Measurements from ENCODE around the gene PARP15. TPM values are rescaled to one million over a fixed set of nuclear protein-coding genes. Genes with fewer than 3 reads are reported as not detected.
A peak's percentile ranks its signal among the peaks of the same experiment; 100 is the strongest.

Gene PARP15
- total and polyA plus RNA-seq, 2 experiments from 2014 or later = 0.39 to 0.87 TPM

GRCh38 chr3:122587572-122587971, 10.1 kb downstream of the PARP15 start:
- H3K4me1 ChIP-seq (ENCODE audit: insufficient read depth) = peaks cover 11% of the 10 kb centered on the region
- DNase-seq (ENCODE audit: low spot score) (peak; percentile 30), ATAC-seq (peak; percentile 29; the same call in 2 of the 3 replicates)
- Mint-ChIP-seq H3K4me3 (no peak overlapping the region), H3K9me3 (peaks cover 20% of the 10 kb centered on the region), H3K27ac (no peak overlapping the region), H3K36me3 (ENCODE audit: low read depth) (peaks cover 6% of the 10 kb centered on the region), H3K27me3 (ENCODE audit: insufficient read depth, low read depth, poor library complexity) (no peaks in the 10 kb centered on the region), H3K4me1 (peaks cover 8% of the 10 kb centered on the region)
- H3K4me3 ChIP-seq = no peak overlapping the region
- H3F3A ChIP-seq (replicated peaks; ENCODE audit: low read depth) = no peaks in the 10 kb centered on the region
- no peaks in the 10 kb centered on the region; the same call in 1 of the 2 replicates for H3K9me2 ChIP-seq (ENCODE audit: insufficient read depth)
- H2AFZ ChIP-seq = no peak overlapping the region
- no peaks in the 10 kb centered on the region for H3K79me2 ChIP-seq (replicated peaks; ENCODE audit: insufficient read depth)
- H3K27ac ChIP-seq (ENCODE audit: low read depth) = no peak overlapping the region
- no peaks in the 10 kb centered on the region for H3K27me3 ChIP-seq (ENCODE audit: insufficient read depth)
- H3K4me2 ChIP-seq = no peak overlapping the region
- TF ChIP-seq STAT1 (IDR thresholded peaks at IDR 0.05; ENCODE audit: unreplicated experiment) (no peak), POLR2AphosphoS5 (IDR thresholded peaks at IDR 0.05; ENCODE audit: low read depth) (no peak), ZNF114 (CRISPR knock-in tag; IDR thresholded peaks at IDR 0.05) (no peak)
- TF ChIP-seq, protein P1, sequence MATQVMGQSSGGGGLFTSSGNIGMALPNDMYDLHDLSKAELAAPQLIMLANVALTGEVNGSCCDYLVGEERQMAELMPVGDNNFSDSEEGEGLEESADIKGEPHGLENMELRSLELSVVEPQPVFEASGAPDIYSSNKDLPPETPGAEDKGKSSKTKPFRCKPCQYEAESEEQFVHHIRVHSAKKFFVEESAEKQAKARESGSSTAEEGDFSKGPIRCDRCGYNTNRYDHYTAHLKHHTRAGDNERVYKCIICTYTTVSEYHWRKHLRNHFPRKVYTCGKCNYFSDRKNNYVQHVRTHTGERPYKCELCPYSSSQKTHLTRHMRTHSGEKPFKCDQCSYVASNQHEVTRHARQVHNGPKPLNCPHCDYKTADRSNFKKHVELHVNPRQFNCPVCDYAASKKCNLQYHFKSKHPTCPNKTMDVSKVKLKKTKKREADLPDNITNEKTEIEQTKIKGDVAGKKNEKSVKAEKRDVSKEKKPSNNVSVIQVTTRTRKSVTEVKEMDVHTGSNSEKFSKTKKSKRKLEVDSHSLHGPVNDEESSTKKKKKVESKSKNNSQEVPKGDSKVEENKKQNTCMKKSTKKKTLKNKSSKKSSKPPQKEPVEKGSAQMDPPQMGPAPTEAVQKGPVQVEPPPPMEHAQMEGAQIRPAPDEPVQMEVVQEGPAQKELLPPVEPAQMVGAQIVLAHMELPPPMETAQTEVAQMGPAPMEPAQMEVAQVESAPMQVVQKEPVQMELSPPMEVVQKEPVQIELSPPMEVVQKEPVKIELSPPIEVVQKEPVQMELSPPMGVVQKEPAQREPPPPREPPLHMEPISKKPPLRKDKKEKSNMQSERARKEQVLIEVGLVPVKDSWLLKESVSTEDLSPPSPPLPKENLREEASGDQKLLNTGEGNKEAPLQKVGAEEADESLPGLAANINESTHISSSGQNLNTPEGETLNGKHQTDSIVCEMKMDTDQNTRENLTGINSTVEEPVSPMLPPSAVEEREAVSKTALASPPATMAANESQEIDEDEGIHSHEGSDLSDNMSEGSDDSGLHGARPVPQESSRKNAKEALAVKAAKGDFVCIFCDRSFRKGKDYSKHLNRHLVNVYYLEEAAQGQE (IDR thresholded peaks at IDR 0.05; ENCODE audit: unreplicated experiment) = no peak
- no peaks in the 10 kb centered on the region for H4K20me1 ChIP-seq (replicated peaks; ENCODE audit: insufficient read depth)
- H3K36me3 ChIP-seq (ENCODE audit: insufficient read depth) = no peaks in the 10 kb centered on the region

DNA sequence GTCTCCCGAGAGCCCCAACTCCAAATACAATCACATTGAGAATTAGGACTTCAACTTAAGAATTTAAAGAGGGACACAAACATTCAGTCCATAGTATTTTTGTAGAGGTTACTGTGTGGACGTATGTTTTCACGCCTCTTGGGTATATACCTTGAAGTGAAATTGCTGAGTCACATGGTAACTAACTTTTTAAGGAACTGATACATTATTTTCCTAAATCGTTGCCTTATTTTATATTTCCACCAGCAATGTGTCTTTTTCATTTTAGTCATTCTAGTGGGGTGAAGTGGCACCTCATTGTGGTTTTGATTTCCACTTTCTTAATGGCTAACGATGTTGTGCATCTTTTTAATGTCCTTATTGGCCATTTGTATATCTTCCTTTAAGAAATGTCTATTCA, 11.8 kb downstream of the PARP15 start:
- no peak for ATAC-seq
- Histone ChIP-seq H3K4me1 (ENCODE audit: insufficient read depth) (peaks cover 11% of the 10 kb centered on the region), H3K27ac (ENCODE audit: low read depth) (no peak overlapping the region), H3F3A (replicated peaks; ENCODE audit: low read depth) (no peaks in the 10 kb centered on the region), H3K9me2 (ENCODE audit: insufficient read depth) (no peaks in the 10 kb centered on the region; the same call in 1 of the 2 replicates), H3K36me3 (ENCODE audit: insufficient read depth) (no peaks in the 10 kb centered on the region), H3K4me2 (no peak overlapping the region), H3K79me2 (replicated peaks; ENCODE audit: insufficient read depth) (no peaks in the 10 kb centered on the region), H3K4me3 (no peak overlapping the region), H3K27me3 (ENCODE audit: insufficient read depth) (no peaks in the 10 kb centered on the region), H2AFZ (no peak overlapping the region), H4K20me1 (replicated peaks; ENCODE audit: insufficient read depth) (no peaks in the 10 kb centered on the region)
- H3K27me3 Mint-ChIP-seq (ENCODE audit: insufficient read depth, low read depth, poor library complexity) = no peaks in the 10 kb centered on the region
- no peak overlapping the region for H3K4me3 Mint-ChIP-seq
- no peak overlapping the region for H3K27ac Mint-ChIP-seq
- DNase-seq (ENCODE audit: low spot score) = no peak
- H3K4me1 Mint-ChIP-seq = peaks cover 8% of the 10 kb centered on the region
- peaks cover 7% of the 10 kb centered on the region; the same call in 2 of the 3 replicates for H3K9me3 Mint-ChIP-seq
- H3K36me3 Mint-ChIP-seq (ENCODE audit: low read depth) = no peaks in the 10 kb centered on the region; the same call in 2 of the 3 replicates
- TF ChIP-seq ZNF114 (CRISPR knock-in tag; IDR thresholded peaks at IDR 0.05) = no peak
- no peak for TF ChIP-seq EZH2 (IDR thresholded peaks at IDR 0.05; ENCODE audit: low read depth, unreplicated experiment)
- TF ChIP-seq JUNB (IDR thresholded peaks at IDR 0.05; ENCODE audit: unreplicated experiment) = no peak
- no peak for TF ChIP-seq EZH2phosphoT487 (IDR thresholded peaks at IDR 0.05; ENCODE audit: unreplicated experiment)
- TF ChIP-seq, protein P1 (IDR thresholded peaks at IDR 0.05; ENCODE audit: unreplicated experiment) = no peak
- TF ChIP-seq, protein P2, sequence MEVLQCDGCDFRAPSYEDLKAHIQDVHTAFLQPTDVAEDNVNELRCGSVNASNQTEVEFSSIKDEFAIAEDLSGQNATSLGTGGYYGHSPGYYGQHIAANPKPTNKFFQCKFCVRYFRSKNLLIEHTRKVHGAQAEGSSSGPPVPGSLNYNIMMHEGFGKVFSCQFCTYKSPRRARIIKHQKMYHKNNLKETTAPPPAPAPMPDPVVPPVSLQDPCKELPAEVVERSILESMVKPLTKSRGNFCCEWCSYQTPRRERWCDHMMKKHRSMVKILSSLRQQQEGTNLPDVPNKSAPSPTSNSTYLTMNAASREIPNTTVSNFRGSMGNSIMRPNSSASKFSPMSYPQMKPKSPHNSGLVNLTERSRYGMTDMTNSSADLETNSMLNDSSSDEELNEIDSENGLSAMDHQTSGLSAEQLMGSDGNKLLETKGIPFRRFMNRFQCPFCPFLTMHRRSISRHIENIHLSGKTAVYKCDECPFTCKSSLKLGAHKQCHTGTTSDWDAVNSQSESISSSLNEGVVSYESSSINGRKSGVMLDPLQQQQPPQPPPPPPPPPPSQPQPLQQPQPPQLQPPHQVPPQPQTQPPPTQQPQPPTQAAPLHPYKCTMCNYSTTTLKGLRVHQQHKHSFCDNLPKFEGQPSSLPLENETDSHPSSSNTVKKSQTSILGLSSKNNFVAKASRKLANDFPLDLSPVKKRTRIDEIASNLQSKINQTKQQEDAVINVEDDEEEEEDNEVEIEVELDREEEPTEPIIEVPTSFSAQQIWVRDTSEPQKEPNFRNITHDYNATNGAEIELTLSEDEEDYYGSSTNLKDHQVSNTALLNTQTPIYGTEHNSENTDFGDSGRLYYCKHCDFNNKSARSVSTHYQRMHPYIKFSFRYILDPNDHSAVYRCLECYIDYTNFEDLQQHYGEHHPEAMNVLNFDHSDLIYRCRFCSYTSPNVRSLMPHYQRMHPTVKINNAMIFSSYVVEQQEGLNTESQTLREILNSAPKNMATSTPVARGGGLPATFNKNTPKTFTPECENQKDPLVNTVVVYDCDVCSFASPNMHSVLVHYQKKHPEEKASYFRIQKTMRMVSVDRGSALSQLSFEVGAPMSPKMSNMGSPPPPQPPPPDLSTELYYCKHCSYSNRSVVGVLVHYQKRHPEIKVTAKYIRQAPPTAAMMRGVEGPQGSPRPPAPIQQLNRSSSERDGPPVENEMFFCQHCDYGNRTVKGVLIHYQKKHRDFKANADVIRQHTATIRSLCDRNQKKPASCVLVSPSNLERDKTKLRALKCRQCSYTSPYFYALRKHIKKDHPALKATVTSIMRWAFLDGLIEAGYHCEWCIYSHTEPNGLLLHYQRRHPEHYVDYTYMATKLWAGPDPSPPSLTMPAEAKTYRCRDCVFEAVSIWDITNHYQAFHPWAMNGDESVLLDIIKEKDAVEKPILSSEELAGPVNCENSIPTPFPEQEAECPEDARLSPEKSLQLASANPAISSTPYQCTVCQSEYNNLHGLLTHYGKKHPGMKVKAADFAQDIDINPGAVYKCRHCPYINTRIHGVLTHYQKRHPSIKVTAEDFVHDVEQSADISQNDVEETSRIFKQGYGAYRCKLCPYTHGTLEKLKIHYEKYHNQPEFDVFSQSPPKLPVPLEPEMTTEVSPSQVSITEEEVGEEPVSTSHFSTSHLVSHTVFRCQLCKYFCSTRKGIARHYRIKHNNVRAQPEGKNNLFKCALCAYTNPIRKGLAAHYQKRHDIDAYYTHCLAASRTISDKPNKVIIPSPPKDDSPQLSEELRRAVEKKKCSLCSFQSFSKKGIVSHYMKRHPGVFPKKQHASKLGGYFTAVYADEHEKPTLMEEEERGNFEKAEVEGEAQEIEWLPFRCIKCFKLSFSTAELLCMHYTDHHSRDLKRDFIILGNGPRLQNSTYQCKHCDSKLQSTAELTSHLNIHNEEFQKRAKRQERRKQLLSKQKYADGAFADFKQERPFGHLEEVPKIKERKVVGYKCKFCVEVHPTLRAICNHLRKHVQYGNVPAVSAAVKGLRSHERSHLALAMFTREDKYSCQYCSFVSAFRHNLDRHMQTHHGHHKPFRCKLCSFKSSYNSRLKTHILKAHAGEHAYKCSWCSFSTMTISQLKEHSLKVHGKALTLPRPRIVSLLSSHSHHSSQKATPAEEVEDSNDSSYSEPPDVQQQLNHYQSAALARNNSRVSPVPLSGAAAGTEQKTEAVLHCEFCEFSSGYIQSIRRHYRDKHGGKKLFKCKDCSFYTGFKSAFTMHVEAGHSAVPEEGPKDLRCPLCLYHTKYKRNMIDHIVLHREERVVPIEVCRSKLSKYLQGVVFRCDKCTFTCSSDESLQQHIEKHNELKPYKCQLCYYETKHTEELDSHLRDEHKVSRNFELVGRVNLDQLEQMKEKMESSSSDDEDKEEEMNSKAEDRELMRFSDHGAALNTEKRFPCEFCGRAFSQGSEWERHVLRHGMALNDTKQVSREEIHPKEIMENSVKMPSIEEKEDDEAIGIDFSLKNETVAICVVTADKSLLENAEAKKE (CRISPR knock-in tag; IDR thresholded peaks at IDR 0.05) = no peak
